A172 (cell line): ENCODE data around the gene HDGFL2. TPM values are rescaled to one million over a fixed set of nuclear protein-coding genes. Genes with fewer than 3 reads are reported as not detected.
A peak's percentile ranks its signal among the peaks of the same experiment; 100 is the strongest.

Experiments
- DNase-seq: peaks from one replicate; pipeline ENCODE4 v3.0.0-alpha.2; 2015; ENCODE audit warnings: low spot score
- total RNA-seq: library from RNA; depleted of rRNA; stranded (reverse); fragments of >200 nt; shearing (Covaris generic); gene quantifications from 2 replicates; pipeline ENCODE4 v1.2.3, GENCODE V29; 2014

Gene HDGFL2
- total RNA-seq, 1 experiment from 2014 or later, result 53.9 TPM

- no peak for DNase-seq
These were observed 7.1 kb upstream of the HDGFL2 start for GRCh38 chr19:4464815-4465581.

GRCh38 chr19:4467835-4468234, 4.3 kb upstream of the HDGFL2 start:
- no peak for DNase-seq

- DNase-seq, result peak; percentile 100
These were observed 509 bp upstream of the HDGFL2 start for GRCh38 chr19:4471403-4472173.

DNA sequence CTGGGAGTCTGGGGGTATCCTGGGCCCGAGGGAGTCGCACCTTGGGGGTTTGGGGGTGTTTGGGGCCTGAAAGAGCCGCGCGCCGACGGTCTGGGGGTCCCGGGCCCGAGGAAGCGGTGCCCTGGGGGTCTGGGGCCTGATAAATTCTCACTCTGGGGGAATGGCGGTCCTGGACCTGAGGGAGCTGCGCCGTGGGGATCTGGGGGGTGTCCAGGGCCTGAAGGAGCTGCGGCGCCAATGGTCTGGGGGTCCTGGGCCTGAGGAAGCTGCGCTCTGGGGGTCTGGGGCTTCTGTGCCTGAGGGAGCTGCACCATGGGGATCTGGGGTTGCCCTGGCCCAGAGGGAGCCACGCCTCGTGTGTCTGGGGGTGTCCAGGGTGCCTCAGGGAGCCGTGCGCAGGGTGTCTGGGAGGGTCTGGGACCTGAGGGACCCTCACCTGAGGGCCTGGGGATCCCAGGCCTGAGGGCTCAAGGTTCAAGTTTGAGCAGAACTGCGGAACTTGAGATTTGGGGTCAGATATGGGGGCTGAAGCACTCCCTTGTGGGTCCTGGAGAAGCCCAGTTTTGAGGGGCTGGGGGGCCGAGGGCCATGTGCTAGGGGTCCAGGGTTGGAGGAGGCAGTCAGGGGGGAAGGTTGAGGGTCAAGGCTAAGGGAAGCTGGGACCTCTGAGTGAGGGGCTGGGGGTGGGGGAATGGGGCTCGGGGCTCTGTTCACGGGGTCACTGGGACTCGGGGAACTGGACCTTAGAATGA, 1.1 kb downstream of the HDGFL2 start:
- no peak for DNase-seq

DNA sequence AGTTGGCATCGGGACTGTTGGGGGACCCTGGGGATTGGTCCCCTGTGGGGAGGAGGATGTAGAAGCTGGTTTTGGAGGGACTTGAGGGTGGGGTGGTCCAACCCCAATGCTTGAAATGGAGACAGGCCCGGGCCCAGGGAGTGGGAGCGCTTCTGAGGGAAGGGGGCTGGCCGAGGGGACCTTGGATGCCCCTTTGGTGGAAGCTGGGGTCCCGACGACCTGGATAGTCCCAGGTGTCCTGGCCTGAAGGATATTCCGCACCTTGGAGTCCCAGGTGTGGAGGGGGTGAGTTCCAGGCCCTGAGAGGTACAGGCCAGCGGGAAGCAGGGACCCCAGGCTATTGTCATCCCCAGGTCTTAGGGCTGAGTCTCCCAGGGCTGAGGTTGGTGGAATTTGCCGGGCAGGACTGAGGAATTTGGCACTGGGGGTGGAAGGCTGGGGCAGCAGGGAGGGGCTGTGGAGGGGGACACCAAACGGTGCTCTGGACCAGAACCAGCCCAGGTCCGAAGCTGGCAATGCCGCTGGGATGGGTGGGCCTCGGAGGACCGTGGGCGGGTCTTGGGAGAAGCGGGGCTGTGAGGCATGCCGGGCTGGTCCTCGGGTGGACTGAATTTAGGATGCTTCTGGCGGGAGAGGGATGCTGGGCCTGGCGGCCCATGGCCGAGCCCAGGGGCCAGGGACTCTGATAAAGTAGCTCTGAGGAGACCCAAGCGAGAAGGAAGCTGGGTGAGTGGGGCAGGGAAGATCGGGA, 1.8 kb downstream of the HDGFL2 start:
- no peak for DNase-seq

- DNase-seq, result peak; percentile 27
These were observed 2.5 kb downstream of the HDGFL2 start for GRCh38 chr19:4474514-4475022.

DNA sequence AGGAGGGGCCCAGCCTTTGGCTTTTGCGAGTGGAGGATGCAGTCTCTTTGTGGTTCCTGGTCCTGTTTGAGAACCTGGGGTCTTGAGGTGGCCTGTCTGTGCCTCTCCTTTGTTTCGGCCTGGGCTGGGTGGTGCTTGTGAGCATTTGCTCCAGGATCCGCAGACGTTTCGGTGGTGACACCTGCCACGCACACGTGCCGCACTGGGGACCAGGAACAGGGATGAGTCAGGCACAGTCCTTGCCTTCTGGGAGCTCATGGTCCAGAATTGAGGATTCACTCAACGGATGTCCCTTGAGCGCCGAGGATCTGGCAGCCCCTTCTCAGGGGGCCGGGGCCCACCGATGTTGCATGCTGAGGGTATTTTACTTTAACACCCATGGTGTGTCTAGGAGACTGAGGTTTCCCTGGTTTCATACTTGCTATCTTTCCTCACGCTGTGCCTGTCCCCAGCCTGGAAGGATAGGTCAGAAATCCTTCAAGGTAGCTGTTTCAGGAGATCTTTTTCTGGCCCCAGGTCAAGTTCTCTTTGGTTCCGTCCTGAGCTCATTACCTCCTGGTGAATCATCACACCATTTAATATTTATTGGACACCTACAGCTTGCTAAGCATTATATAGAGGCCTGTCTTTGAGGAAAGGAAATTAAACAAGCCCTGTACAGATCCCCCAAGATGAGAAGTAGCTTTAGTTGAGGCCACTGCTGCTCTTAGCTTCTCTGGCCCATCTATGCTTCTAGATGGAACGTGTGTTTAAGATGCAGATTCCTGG, 5.1 kb downstream of the HDGFL2 start:
- peak; percentile 66 for DNase-seq

GRCh38 chr19:4482721-4483364, 10.7 kb downstream of the HDGFL2 start:
- DNase-seq, result no peak

DNA sequence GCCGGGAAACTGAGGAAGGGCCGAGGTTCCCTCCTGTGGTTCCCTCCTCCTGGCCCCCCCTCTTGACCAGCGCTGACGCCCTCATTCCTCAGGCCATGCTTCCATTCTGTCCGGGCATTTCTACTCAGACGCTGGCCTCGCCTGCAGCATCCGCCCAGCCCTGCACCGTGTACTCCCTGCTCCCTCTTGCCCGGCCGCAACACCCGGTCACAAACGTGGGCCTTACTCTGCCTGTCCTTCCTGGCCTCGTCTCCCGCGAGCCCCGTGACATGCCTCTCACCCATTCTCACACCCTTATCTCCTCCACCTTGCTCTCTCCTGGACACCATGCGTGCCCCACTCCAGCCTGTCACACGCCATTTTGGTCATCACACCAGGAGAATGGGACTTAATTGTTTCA, 11.3 kb downstream of the HDGFL2 start:
- no peak for DNase-seq

GRCh38 chr19:4487572-4487971, 15.5 kb downstream of the HDGFL2 start:
- no peak for DNase-seq

DNA sequence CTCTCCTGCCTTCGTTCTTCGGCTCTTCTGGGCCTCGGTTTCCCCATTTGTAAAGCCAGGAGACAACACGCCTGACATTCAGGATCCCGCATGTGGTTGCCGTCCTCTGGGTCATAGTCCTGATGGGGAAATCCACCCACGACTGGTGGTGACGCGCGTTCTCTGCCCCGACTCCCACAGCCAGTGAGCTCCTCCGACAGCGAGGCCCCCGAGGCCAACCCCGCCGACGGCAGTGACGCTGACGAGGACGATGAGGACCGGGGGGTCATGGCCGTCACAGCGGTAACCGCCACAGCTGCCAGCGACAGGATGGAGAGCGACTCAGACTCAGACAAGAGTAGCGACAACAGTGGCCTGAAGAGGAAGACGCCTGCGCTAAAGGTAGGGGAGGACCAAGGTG, 16.4 kb downstream of the HDGFL2 start:
- no peak for DNase-seq

DNA sequence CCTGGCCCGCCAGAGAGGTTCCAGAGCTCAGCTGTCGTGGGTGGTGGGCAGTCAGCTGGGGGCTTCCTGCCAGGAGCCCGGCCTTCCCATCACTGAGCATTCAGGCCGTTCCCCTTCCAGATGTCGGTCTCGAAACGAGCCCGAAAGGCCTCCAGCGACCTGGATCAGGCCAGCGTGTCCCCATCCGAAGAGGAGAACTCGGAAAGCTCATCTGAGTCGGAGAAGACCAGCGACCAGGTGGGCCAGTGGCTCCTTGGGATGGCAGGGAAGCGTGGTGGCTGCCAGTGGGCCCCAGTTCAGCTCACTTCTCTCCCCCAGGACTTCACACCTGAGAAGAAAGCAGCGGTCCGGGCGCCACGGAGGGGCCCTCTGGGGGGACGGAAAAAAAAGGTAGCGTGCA, 19.3 kb downstream of the HDGFL2 start:
- no peak for DNase-seq

DNA sequence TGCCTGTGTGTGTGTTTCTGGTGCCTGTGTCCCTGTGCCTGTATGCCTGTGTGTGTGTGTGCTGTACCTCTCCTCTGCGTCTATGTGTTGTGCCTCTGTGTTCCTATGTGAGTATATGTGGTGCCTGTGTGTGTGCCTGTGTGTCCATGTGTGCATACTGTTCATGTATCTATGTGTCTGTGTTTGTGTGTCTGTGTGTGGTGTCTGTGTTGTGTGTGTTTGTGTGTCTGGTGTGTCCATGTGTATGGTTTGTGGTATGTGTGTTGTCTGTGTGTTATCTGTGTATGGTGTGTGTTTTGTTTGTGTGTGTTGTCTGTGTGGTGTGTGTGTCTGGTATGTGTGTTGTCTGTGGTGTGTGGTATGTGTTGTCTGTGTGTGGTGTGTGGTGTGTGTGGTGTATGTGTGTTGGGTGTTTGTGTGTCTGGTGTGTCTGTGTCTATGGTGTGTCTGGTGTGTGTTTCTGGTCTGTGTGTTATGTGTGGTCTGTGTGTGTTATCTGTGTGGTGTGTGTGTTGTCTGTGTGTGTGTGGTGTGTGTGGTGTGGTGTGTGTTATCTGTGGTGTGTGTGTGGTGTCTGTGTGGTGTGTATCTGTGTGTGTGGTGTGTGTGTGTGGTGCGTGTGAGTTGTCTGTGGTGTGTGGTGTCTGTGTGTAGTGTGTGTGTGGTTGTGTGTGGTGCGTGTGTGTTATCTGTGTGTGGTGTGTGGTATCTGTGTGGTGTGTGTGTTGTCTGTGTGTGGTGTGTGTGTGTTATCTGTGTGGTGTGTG, 20.4 kb downstream of the HDGFL2 start:
- DNase-seq, result no peak

- no peak for DNase-seq
These were observed 21.2 kb downstream of the HDGFL2 start for GRCh38 chr19:4493104-4493928.

- no peak for DNase-seq
These were observed 22.0 kb downstream of the HDGFL2 start for GRCh38 chr19:4493929-4494690.

- no peak for DNase-seq
These were observed 22.6 kb downstream of the HDGFL2 start for GRCh38 chr19:4494691-4495064.

- no peak for DNase-seq
These were observed 23.4 kb downstream of the HDGFL2 start for GRCh38 chr19:4495471-4495870.

GRCh38 chr19:4496304-4496703, 24.2 kb downstream of the HDGFL2 start:
- DNase-seq, result no peak
